Nephron (organoid): ENCODE data around the gene GABPB1.

Source experiments
- H3K27ac Mint-ChIP-seq, 3 experiments: 2 replicates each; pipeline ENCODE4 v1.8.0; 2020; ENCODE audit warnings: mixed read lengths in 3 of 3, mild to moderate bottlenecking in 2 of 3, moderate library complexity in 1 of 3
- H3K27me3 Mint-ChIP-seq: 2 replicates; pipeline ENCODE4 v1.8.0; 2021; ENCODE audit warnings: low read depth, mild to moderate bottlenecking, moderate library complexity, mixed read lengths
- H3K36me3 Mint-ChIP-seq: 2 replicates; pipeline ENCODE4 v1.8.0; 2020; ENCODE audit warnings: low read depth, mixed read lengths
- H3K4me1 Mint-ChIP-seq: 2 replicates; pipeline ENCODE4 v1.8.0; 2020; ENCODE audit warnings: mixed read lengths
- H3K4me3 Mint-ChIP-seq, 3 experiments: 2 replicates each; pipeline ENCODE4 v1.8.0; 2020; ENCODE audit warnings: mild to moderate bottlenecking in 3 of 3, mixed read lengths in 3 of 3, moderate library complexity in 2 of 3
- H3K9me3 Mint-ChIP-seq: 2 replicates; pipeline ENCODE4 v1.8.0; 2020; ENCODE audit warnings: mixed read lengths
- TF ChIP-seq, protein P1 (sequence below), 3 experiments: fragments of 200-600 bp; sonication (generic); IDR thresholded peaks; one replicate each; pipeline ENCODE4 v1.5.0; 2021; ENCODE audit warnings: antibody characterized with exemption in 3 of 3; ENCODE audit not compliant: unreplicated experiment in 3 of 3

The GABPB1 gene

GRCh38 chr15:50320504-50320903 lies 34.5 kb downstream of the GABPB1 start:
- peaks cover 9% of the 10 kb centered on the region for H3K4me1 Mint-ChIP-seq
- H3K27ac Mint-ChIP-seq, result peak overlapping the region in 2 of 3 experiments; percentile 9 to 39
- H3K27me3 Mint-ChIP-seq, result no peaks in the 10 kb centered on the region
- no peaks in the 10 kb centered on the region for H3K9me3 Mint-ChIP-seq
- peaks cover 4% of the 10 kb centered on the region for H3K36me3 Mint-ChIP-seq
- TF ChIP-seq, protein P1, sequence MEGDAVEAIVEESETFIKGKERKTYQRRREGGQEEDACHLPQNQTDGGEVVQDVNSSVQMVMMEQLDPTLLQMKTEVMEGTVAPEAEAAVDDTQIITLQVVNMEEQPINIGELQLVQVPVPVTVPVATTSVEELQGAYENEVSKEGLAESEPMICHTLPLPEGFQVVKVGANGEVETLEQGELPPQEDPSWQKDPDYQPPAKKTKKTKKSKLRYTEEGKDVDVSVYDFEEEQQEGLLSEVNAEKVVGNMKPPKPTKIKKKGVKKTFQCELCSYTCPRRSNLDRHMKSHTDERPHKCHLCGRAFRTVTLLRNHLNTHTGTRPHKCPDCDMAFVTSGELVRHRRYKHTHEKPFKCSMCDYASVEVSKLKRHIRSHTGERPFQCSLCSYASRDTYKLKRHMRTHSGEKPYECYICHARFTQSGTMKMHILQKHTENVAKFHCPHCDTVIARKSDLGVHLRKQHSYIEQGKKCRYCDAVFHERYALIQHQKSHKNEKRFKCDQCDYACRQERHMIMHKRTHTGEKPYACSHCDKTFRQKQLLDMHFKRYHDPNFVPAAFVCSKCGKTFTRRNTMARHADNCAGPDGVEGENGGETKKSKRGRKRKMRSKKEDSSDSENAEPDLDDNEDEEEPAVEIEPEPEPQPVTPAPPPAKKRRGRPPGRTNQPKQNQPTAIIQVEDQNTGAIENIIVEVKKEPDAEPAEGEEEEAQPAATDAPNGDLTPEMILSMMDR (IDR thresholded peaks at IDR 0.05; ENCODE audit: unreplicated experiment in 3 of 3), result no peak
- H3K4me3 Mint-ChIP-seq, result no peak overlapping the region

- Mint-ChIP-seq H3K27me3 (no peaks in the 10 kb centered on the region), H3K4me3 (no peak overlapping the region), H3K4me1 (peaks cover 9% of the 10 kb centered on the region), H3K9me3 (no peaks in the 10 kb centered on the region), H3K27ac (peak overlapping the region in 1 of 3 experiments; percentile 11), H3K36me3 (no peaks in the 10 kb centered on the region)
- TF ChIP-seq, protein P1 (IDR thresholded peaks at IDR 0.05; ENCODE audit: unreplicated experiment in 3 of 3), result no peak
These were observed 36.3 kb downstream of the GABPB1 start for GRCh38 chr15:50318697-50319096.

GRCh38 chr15:50315814-50316630 lies 39.0 kb downstream of the GABPB1 start:
- Mint-ChIP-seq H3K36me3 (no peaks in the 10 kb centered on the region), H3K4me3 (no peak overlapping the region), H3K4me1 (peaks cover under 1% of the 10 kb centered on the region), H3K27me3 (no peaks in the 10 kb centered on the region), H3K27ac (no peak overlapping the region), H3K9me3 (no peaks in the 10 kb centered on the region)
- TF ChIP-seq, protein P1 (IDR thresholded peaks at IDR 0.05; ENCODE audit: unreplicated experiment in 3 of 3), result peak; percentile 60 to 78 (median 74)

GRCh38 chr15:50312636-50313035 lies 42.4 kb downstream of the GABPB1 start:
- Mint-ChIP-seq H3K4me3 (no peak overlapping the region), H3K4me1 (no peaks in the 10 kb centered on the region), H3K9me3 (peaks cover 12% of the 10 kb centered on the region), H3K27me3 (no peaks in the 10 kb centered on the region), H3K36me3 (peaks cover 22% of the 10 kb centered on the region), H3K27ac (no peak overlapping the region)
- TF ChIP-seq, protein P1 (IDR thresholded peaks at IDR 0.05; ENCODE audit: unreplicated experiment in 3 of 3), result no peak

DNA sequence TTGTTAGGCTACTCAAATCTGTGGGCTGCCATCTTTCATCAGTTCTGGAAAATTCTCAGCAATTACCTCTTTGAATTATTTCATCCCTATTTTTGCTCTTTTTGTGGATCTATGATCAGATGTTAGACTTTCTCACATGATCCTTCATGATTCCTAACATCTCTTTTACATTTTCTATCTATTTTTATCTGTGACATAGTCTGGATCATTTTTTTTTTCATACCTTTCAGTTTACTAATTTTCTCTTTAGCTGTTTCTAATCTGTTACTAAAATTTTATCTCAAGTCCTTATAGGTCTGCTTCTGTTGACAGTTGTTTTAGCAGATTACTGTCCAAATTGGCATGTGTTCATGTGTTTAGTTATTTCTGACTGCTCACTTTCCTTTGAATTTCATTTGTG lies 47.2 kb downstream of the GABPB1 start:
- Mint-ChIP-seq H3K9me3 (peaks cover 21% of the 10 kb centered on the region), H3K4me3 (no peak overlapping the region), H3K4me1 (no peaks in the 10 kb centered on the region), H3K27ac (no peak overlapping the region), H3K27me3 (no peaks in the 10 kb centered on the region), H3K36me3 (peaks cover 45% of the 10 kb centered on the region)
- TF ChIP-seq, protein P1 (IDR thresholded peaks at IDR 0.05; ENCODE audit: unreplicated experiment in 3 of 3), result no peak

- Mint-ChIP-seq H3K9me3 (peaks cover 21% of the 10 kb centered on the region), H3K27ac (no peak overlapping the region), H3K4me3 (no peak overlapping the region), H3K27me3 (no peaks in the 10 kb centered on the region), H3K36me3 (peaks cover 64% of the 10 kb centered on the region), H3K4me1 (peaks cover 7% of the 10 kb centered on the region)
- TF ChIP-seq, protein P1 (IDR thresholded peaks at IDR 0.05; ENCODE audit: unreplicated experiment in 3 of 3), result no peak
These were observed 50.2 kb downstream of the GABPB1 start for GRCh38 chr15:50304836-50305235.
